DND-41 (cell line): Measurements from ENCODE around the gene ADAM10.

Source experiments
- ATAC-seq: fragments of 200-7000 bp; cut with Tn5 transposase; 3 replicates; pipeline ENCODE4 v1.9.1; 2021; ENCODE audit warnings: low read depth; ENCODE audit not compliant: insufficient read depth
- DNase-seq: peaks from one replicate; pipeline ENCODE4 v3.0.0-alpha.2; 2020
- H2AFZ ChIP-seq: 2 replicates; pipeline ENCODE4 v1.6.0; 2012; ENCODE audit warnings: low read depth, low read length
- H3K27ac ChIP-seq: 2 replicates; pipeline ENCODE4 v1.5.1; 2012; ENCODE audit warnings: low read length, inconsistent platforms
- H3K27me3 ChIP-seq: fragments of 200-600 bp; sonication (generic); 2 replicates; pipeline ENCODE4 v1.6.0; 2012; ENCODE audit warnings: low read length, mild to moderate bottlenecking, inconsistent platforms; ENCODE audit not compliant: insufficient read depth, poor library complexity
- H3K36me3 ChIP-seq: 2 replicates; pipeline ENCODE4 v1.5.1; 2012; ENCODE audit warnings: low read length, inconsistent platforms; ENCODE audit not compliant: insufficient read depth
- H3K4me1 ChIP-seq: 2 replicates; pipeline ENCODE4 v1.5.1; 2012; ENCODE audit warnings: mild to moderate bottlenecking, low read length; ENCODE audit not compliant: insufficient read depth
- H3K4me2 ChIP-seq: 2 replicates; pipeline ENCODE4 v1.6.0; 2012; ENCODE audit warnings: mild to moderate bottlenecking, moderate library complexity, low read length, inconsistent platforms; ENCODE audit not compliant: insufficient read depth
- H3K4me3 ChIP-seq, 2 experiments: fragments of 200-600 bp in 1 of 2; shearing (Covaris generic) in 1 of 2; 2 replicates each; pipeline ENCODE4 v1.5.1; 2012 to 2016; ENCODE audit warnings: inconsistent platforms in 2 of 2, low read length in 2 of 2, mild to moderate bottlenecking in 2 of 2, low read depth in 1 of 2, moderate library complexity in 1 of 2
- H3K79me2 ChIP-seq: 2 replicates; pipeline ENCODE4 v1.6.0; 2012; ENCODE audit warnings: low read length, inconsistent platforms; ENCODE audit not compliant: insufficient read depth
- H3K9ac ChIP-seq: 2 replicates; pipeline ENCODE4 v1.6.0; 2012; ENCODE audit warnings: low read depth, mild to moderate bottlenecking, inconsistent platforms, low read length, moderate library complexity
- H3K9me3 ChIP-seq: 2 replicates; pipeline ENCODE4 v1.5.1; 2012; ENCODE audit warnings: low read length, moderate library complexity, mild to moderate bottlenecking, inconsistent platforms; ENCODE audit not compliant: insufficient read depth, severe bottlenecking
- H4K20me1 ChIP-seq: 2 replicates; pipeline ENCODE4 v1.6.0; 2012; ENCODE audit warnings: low read length; ENCODE audit not compliant: insufficient read depth
- EZH2 ChIP-seq: IDR thresholded peaks from 3 replicates; pipeline ENCODE4 v1.6.1; 2012; ENCODE audit warnings: borderline replicate concordance, low read depth, mild to moderate bottlenecking, moderate library complexity, low read length, inconsistent platforms; ENCODE audit not compliant: severe bottlenecking
- TF ChIP-seq, protein P1 (sequence below): IDR thresholded peaks from 2 replicates; pipeline ENCODE4 v1.5.1; 2012; ENCODE audit warnings: borderline replicate concordance, low read length, moderate library complexity, mild to moderate bottlenecking; ENCODE audit not compliant: poor library complexity, severe bottlenecking; ENCODE audit errors: extremely low read depth

The ADAM10 gene

GRCh38 chr15:58572521-58572920 is 177.0 kb downstream of the ADAM10 start:
- Histone ChIP-seq H3K27ac (no peak overlapping the region), H3K27me3 (no peaks in the 10 kb centered on the region), H3K4me1 (no peaks in the 10 kb centered on the region), H3K9ac (no peak overlapping the region), H4K20me1 (no peaks in the 10 kb centered on the region), H3K36me3 (no peaks in the 10 kb centered on the region), H3K4me2 (no peak overlapping the region), H3K79me2 (no peaks in the 10 kb centered on the region), H2AFZ (no peak overlapping the region), H3K4me3 (no peak overlapping the region), H3K9me3 (no peaks in the 10 kb centered on the region)
- ATAC-seq (no peak), DNase-seq (no peak)
- no peak for TF ChIP-seq EZH2
- TF ChIP-seq, protein P1, sequence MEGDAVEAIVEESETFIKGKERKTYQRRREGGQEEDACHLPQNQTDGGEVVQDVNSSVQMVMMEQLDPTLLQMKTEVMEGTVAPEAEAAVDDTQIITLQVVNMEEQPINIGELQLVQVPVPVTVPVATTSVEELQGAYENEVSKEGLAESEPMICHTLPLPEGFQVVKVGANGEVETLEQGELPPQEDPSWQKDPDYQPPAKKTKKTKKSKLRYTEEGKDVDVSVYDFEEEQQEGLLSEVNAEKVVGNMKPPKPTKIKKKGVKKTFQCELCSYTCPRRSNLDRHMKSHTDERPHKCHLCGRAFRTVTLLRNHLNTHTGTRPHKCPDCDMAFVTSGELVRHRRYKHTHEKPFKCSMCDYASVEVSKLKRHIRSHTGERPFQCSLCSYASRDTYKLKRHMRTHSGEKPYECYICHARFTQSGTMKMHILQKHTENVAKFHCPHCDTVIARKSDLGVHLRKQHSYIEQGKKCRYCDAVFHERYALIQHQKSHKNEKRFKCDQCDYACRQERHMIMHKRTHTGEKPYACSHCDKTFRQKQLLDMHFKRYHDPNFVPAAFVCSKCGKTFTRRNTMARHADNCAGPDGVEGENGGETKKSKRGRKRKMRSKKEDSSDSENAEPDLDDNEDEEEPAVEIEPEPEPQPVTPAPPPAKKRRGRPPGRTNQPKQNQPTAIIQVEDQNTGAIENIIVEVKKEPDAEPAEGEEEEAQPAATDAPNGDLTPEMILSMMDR, result no peak

DNA sequence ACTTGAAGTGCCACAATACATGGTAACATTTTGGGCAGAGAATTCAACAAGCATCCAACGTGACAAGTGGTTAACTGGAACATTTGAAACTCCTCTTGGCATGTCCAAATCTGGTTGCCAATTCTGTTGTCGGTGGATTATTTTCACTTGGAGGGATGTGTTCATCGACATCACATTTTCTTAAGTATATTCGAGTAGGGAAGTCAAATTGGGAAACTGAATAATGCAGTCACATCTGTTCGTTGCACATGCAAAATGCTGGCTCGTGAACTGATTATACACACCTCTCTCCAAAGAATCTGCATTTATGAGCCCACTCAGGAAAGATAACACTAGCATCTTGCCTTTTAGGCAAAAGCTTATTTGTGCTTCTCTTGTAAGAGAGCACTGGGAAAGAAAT is 178.0 kb downstream of the ADAM10 start:
- DNase-seq (no peak), ATAC-seq (no peak)
- H3K36me3 ChIP-seq, result no peaks in the 10 kb centered on the region
- H3K27ac ChIP-seq, result no peak overlapping the region
- no peaks in the 10 kb centered on the region for H3K4me1 ChIP-seq
- no peak overlapping the region for H3K4me3 ChIP-seq
- H3K79me2 ChIP-seq, result no peaks in the 10 kb centered on the region
- H3K4me2 ChIP-seq, result no peak overlapping the region
- no peak overlapping the region; the same call in 1 of the 2 replicates for H2AFZ ChIP-seq
- no peak overlapping the region for H3K9ac ChIP-seq
- H4K20me1 ChIP-seq, result no peaks in the 10 kb centered on the region
- no peaks in the 10 kb centered on the region for H3K27me3 ChIP-seq
- no peaks in the 10 kb centered on the region for H3K9me3 ChIP-seq
- TF ChIP-seq, protein P1, result no peak
- no peak for TF ChIP-seq EZH2

DNA sequence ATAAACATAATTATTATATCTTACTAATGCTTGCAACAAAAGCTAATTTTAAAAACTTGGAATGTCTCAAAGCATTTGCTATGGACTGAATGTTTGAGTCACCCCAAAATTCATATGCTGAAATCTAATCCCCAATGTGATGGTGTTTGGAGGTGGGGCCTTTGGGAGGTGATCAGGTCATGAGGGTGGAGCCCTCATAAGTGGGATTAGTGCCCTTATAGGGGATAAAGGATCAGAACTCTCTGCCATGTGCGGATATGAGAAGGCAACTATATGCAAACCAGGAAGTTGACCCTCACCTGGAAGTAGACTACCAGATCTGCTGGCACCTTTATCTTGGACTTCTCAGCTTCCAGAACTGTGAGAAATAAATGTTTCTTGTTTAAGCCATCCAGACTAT is 180.1 kb downstream of the ADAM10 start:
- Histone ChIP-seq H3K27ac (no peak overlapping the region), H3K9ac (no peak overlapping the region), H3K79me2 (no peaks in the 10 kb centered on the region), H3K36me3 (no peaks in the 10 kb centered on the region), H3K4me3 (no peak overlapping the region), H2AFZ (no peak overlapping the region), H4K20me1 (no peaks in the 10 kb centered on the region), H3K4me2 (no peak overlapping the region), H3K27me3 (no peaks in the 10 kb centered on the region), H3K4me1 (no peaks in the 10 kb centered on the region), H3K9me3 (no peaks in the 10 kb centered on the region)
- ATAC-seq, result no peak
- DNase-seq, result no peak
- no peak for TF ChIP-seq EZH2
- TF ChIP-seq, protein P1, result no peak

DNA sequence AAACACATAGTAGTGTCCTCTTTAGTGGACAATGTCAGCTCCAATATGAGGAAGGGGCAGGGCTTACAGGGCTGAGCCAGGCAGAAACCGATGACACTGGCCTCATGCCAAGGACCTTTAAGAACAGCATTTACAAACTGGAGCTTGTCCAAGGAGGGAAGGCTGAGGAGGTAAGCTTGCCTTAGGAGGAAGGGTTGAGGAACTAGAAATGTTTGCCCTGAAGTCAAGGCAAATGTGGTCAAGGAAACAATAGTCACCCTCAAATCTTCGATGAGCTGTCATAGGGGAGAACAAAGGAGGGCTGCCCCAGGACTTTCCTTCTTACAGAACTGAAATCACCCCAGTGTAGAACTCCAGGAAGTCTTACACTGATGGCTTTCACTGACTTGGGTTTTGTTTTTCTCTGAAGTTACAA is 181.3 kb downstream of the ADAM10 start:
- no peaks in the 10 kb centered on the region for H3K79me2 ChIP-seq
- no peak overlapping the region for H3K27ac ChIP-seq
- H3K4me1 ChIP-seq, result no peaks in the 10 kb centered on the region
- ATAC-seq (no peak), DNase-seq (no peak)
- H4K20me1 ChIP-seq, result no peaks in the 10 kb centered on the region
- H3K9ac ChIP-seq, result no peak overlapping the region
- no peaks in the 10 kb centered on the region for H3K9me3 ChIP-seq
- H2AFZ ChIP-seq, result no peak overlapping the region
- H3K27me3 ChIP-seq, result no peaks in the 10 kb centered on the region
- TF ChIP-seq, protein P1, result no peak
- TF ChIP-seq EZH2, result no peak
- no peak overlapping the region for H3K4me3 ChIP-seq
- no peaks in the 10 kb centered on the region for H3K36me3 ChIP-seq
- no peak overlapping the region for H3K4me2 ChIP-seq
